Ovary (tissue), 3 donors: ENCODE results near the gene EIF3F.

ENCODE experiments used
- CTCF ChIP-seq, 3 donors: fragments of 450-650 bp in 2 of 3; fragments of 200-600 bp in 1 of 3; IDR thresholded peaks; one replicate each; pipeline versions ENCODE4 v1.5.1 to v1.8.0; 2016 to 2022; ENCODE audit warnings: antibody characterized with exemption in 3 of 3, mild to moderate bottlenecking in 1 of 3
- EP300 ChIP-seq: sonication (generic); formaldehyde crosslinking; IDR thresholded peaks from one replicate; pipeline ENCODE4 v1.6.1; 2017; ENCODE audit warnings: antibody characterized with exemption
- POLR2A ChIP-seq: fragments of 450-650 bp; IDR thresholded peaks from one replicate; pipeline ENCODE4 v1.6.1; 2017; ENCODE audit warnings: antibody characterized with exemption, mild to moderate bottlenecking, moderate library complexity
- donor health status: DM: no; HTN: no; CAD: no.

DNA sequence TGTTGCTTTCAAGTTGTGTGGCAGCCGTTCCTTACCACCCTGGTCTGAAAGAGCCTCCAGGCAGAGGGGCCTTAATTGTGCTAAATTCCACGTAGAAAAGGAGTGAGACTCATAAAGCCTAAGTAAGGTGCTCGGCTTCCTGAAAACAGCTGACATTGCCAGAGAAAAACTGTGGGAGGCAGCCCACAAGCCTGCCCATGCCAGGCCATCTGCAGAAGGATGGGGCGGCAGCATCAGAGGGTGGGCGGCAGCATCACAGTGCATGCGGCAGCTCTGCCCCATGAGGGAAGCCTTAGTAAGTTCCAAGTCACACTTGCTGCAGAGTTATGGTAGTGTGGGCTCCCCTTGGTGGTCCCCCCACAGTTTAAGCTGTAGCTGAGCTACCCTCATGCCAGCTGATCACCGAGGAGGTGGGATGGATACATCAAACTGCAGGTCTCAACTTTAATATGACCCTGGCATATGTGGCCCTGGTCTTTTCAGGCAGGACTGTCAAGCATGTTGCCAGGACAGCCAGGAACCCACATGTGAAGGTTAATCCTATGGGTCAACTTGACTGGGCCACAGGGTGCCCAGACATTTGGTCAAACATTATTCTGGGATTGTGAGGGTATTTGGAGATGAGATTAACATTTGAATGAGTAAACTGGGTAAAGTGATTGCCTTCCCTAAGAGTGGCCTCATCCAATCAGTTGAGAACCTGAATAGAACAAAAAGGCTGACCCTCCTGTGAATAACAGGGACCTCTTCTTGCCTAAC is 3.1 kb upstream of the EIF3F start:
- no peak for TF ChIP-seq CTCF (IDR thresholded peaks at IDR 0.05)
- TF ChIP-seq POLR2A = no peak
- TF ChIP-seq EP300 = no peak
